C4-2B (cell line): ENCODE data around the gene PTPN18.

Experiments
- H3K27ac ChIP-seq: fragments of 450-650 bp; 2 replicates; pipeline ENCODE4 v1.5.1; 2017
- CTCF ChIP-seq: fragments of 450-650 bp; conservative IDR thresholded peaks from 2 replicates; pipeline ENCODE4 v1.5.1; 2017; ENCODE audit warnings: mild to moderate bottlenecking
- ZFX ChIP-seq: fragments of 450-650 bp; IDR thresholded peaks from 2 replicates; pipeline ENCODE4 v1.6.1; 2017

PTPN18 gene

DNA sequence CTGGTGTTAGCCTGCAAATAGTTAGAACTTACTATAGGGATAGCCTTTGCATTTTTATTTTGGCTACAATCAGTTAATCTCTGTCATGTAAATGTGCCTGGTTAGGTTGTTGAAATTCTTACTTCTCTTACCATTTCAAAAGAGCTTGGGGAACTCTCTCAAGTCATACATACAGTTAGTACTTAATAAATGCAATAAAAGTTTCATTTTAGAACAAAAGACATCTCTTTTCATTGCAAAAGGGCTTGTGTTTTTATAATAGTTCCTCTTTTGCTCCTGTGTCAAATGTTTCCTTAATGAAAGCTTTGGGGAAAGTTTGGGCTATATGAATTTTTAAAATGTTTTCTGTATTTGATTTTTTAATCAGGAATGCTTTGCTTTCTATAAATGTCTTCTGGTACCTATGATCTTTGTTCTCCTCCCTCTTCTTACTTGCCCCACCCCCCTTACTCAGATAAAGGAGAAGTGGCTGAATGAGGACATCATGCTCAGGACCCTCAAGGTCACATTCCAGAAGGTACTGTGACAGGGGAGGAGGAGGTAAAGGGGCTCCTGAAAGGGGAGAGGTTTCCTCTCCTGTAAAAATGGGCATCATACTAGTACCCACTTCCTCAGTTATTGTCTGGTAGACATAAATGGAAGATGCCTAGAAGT lies 13.6 kb downstream of the PTPN18 start:
- H3K27ac ChIP-seq = no peak overlapping the region
- no peak for TF ChIP-seq ZFX
- no peak for TF ChIP-seq CTCF

DNA sequence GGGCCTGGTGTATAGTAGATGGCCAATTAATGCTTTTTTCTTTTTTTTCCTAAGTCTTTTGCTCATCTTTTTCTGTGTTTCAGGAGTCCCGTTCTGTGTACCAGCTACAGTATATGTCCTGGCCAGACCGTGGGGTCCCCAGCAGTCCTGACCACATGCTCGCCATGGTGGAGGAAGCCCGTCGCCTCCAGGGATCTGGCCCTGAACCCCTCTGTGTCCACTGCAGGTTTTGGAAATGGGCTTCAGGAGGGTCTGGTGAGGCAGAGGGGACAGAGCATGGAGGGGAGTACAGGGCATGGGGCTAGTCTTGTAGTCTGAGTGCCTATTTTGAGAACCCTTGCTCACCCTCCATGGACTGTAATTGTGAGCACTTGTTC lies 14.1 kb downstream of the PTPN18 start:
- TF ChIP-seq ZFX (no peak), CTCF (no peak)
- H3K27ac ChIP-seq = no peak overlapping the region

DNA sequence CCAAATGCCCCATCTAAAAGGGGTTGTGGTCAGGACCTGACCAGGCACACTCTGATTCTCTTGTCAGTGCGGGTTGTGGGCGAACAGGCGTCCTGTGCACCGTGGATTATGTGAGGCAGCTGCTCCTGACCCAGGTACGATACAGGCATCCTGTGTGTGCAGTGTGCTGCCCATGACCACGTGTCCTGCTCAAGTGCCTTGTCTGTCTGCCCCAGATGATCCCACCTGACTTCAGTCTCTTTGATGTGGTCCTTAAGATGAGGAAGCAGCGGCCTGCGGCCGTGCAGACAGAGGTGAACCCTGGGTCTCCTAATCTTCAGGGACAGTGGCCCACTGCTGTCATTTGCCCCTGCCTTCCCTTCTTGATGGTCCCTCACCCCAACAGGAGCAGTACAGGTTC lies 14.6 kb downstream of the PTPN18 start:
- TF ChIP-seq CTCF (no peak), ZFX (no peak)
- H3K27ac ChIP-seq = no peak overlapping the region

DNA sequence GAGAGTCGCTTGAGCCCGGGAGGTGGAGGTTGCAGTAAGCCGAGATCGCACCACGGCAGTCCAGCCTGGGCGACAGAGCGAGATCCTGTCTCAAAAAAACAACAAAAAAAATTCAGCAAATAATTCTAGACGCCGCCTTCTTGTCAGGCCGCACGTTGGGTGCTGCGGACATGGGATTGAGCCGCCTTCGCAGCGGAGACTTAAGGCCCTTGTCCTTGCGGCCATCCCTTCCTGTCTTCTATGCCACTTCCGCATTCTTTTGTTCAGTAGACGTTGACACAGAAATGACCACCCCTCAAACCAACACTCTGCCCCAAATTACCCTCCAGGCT lies 15.8 kb downstream of the PTPN18 start:
- TF ChIP-seq CTCF (no peak), ZFX (no peak)
- H3K27ac ChIP-seq = peak overlapping the region; percentile 63

GRCh38 chr2:130372055-130372832 lies 16.4 kb downstream of the PTPN18 start:
- TF ChIP-seq ZFX (no peak), CTCF (peak; percentile 60)
- peak overlapping the region; percentile 63 for H3K27ac ChIP-seq

DNA sequence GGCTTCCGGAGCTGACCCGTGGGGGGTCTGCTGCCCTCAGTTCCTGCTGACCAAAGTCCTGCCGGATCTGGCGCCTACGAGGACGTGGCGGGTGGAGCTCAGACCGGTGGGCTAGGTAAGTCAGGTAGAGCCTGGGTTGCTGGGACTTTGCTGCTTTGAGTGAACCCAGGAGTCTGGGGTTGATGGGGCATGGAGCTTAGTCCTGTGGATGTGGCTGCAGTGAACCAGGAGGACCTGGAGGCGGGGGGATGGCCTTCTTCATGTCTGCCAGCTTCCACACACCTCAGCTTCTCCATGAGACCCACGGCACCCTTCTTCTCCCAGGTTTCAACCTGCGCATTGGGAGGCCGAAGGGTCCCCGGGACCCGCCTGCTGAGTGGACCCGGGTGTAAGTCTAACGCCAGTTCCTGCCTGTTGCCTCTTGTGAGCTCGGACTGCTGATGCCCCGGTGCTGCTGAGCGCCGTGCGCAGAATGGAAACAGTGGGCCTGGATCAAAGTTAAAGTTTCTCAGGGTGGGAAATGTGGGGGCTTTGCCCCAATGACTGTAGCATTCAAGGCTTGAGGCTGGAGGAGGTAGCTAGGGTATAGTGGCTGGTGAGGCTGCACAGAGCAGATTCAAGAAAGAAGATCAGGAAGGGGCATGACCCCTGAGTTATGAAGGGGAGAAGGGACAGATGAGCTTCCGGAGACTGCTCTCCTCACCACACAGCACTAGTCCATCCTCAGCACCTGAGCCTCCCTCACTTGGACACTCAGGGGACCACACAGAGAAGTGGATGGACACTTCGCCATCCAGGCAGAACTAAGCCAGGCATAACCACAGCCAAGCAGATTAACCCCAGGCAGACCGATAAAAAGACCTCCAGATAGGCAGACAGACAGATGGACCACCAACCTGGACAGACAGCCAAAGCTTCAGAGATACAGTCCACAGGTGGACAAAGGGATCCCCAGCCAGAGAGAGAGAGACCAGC lies 17.3 kb downstream of the PTPN18 start:
- TF ChIP-seq CTCF (peak; percentile 32), ZFX (no peak)
- peak overlapping the region; percentile 63 for H3K27ac ChIP-seq
